Stimulated activated CD8-positive, alpha-beta memory T cell treated with anti-CD3 and anti-CD28 coated beads, Interleukin-4, amount 100 ng/mL, for 48 hours (primary cell): ENCODE measurements around the gene CSNK1E.

ENCODE experiments used
- DNase-seq: peaks from one replicate; pipeline ENCODE4 v3.0.0-alpha.2; 2020

CSNK1E gene

DNA sequence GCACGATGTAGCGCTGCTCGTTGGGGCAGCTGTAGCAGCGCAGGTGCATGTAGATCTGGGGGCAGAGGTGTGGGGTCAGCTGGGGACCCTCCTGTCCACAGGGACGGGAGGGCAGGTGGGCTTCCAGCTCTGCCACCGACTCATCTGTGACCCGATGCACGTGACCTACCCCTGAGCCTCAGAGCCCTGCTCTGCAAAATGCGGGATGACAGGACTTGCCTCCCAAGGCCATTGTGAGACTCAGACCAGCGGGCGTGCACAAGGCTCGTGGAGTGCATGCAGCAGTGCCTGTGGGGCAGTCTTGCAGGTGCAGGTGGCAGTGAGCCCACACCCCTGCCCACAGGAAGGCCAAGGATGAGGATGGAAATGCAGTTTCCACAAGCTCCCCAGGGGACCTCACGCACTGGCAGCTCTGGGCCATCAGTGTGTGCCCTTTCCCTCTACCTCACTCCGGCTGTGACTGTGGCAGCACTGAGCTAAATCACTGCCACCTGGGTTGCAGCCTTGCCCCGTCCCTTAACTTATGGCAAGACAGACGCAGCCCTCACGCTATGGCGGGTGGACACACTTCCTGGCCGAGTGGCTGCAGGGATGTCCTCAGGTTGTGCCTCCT, 71.1 kb downstream of the CSNK1E start:
- no peak for DNase-seq

DNA sequence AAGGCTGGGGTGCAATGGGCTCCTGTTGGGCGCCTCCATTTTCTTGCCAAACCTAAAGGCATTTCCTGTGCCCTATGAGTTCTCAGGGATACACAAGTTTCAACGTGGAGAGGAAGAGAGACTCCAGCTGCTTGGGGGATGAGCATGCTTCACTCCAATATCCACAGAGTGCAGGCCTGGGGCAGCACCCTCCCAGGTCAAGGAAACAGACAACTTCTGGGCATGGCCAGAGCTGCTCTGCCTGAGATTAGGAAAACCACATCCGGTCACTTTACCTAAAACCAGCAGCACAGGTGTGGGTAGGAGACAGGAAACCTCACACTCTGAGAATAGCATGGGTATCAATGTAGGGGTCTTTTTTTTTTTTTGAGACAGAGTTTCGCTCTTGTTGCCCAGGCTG, 73.1 kb downstream of the CSNK1E start:
- no peak for DNase-seq

DNA sequence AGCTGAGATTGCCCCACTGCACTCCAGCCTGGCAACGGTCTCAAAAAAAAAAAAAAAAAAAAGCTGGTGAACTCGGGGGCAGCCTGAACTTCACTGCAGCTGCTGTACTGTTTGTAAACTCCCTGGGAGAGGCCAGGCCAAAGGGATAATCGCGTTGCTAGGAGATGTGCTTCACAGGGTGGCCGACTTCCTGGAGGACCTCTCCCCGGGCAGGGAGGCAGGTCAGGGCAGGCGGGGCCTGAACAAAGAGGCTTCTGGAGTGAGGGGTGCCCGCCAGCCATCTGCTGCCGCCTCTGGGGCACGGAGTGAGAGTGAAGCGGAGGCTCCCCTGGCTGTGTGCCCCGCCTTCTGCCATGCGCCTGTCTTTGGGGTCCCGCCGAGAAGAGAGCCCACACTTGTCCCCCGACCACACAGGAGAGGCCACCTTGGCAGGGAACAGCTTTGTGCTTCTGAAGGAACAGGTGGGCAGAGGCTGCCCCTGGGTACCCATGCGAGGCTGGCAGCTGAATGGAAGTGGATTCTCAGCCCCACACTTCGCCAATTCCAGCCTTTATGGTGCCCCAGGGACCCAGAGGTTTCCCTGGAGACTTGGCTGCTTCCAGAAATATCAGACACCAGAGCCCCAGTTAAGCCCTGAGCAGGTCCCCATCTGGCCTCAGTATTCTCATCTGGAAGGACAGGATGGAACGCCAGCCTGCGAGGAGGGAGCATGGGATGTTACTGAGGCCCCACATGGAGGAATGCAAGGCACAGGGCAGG, 74.0 kb downstream of the CSNK1E start:
- DNase-seq = no peak

DNA sequence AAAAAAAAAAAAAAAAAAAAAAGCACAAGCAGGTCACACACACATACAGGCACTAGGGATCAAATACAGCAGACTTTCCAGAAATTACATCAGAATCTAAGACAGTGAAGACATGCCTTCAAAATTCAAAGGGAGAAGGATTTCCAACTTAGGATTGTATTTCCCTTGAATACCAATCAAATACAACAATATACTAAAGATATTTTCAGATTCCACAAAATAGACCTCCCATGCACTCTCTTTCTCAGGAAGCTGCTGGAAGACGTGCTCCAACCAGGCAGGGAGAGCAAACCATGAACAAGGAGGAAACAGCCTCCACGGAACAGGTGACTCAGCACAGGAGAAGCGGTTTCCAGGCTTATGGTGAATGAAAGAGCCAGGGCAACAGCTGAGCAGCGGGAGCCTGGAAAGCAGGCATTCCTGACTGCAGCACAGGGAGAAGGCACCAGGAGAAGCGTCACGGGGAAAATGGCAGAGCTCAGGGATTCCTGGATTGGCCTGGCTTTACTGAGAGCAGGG, 76.4 kb downstream of the CSNK1E start:
- DNase-seq = no peak
